H1 (cell line): ENCODE data around the gene DCHS1. TPM values are rescaled to one million over a fixed set of nuclear protein-coding genes. Genes with fewer than 3 reads are reported as not detected.

Source experiments
- CTCF ChIA-PET: fragments of 300-600 bp; sonication (Branson Sonifier 250); formaldehyde crosslinking; loops from one replicate; lab custom pipeline; 2021; ENCODE audit not compliant: partially characterized antibody; lab: Charles Lee
- POLR2A ChIA-PET: fragments of 300-600 bp; sonication (Branson Sonifier 250); formaldehyde crosslinking; loops from one replicate; lab custom pipeline; 2021; ENCODE audit warnings: inconsistent platforms; ENCODE audit not compliant: partially characterized antibody; lab: Charles Lee
- DNase-seq, 2 experiments: peaks; one replicate each; pipeline versions ENCODE4 v3.0.0 to v3.0.0-alpha.2; 2010 to 2022; ENCODE audit warnings: low spot score in 2 of 2, low read depth in 1 of 2, mixed read lengths in 1 of 2
- FAIRE-seq: peaks from 2 replicates; lab custom pipeline; 2011; peaks lifted over from hg19 to GRCh38; lab: Jason Lieb, UNC
- H2AFZ ChIP-seq: 2 replicates; pipeline ENCODE4 v1.8.1; 2012; ENCODE audit warnings: low read length, inconsistent platforms
- H2AK5ac ChIP-seq: 2 replicates; pipeline ENCODE4 v1.6.1; 2013; ENCODE audit warnings: low read depth, low read length
- H2BK120ac ChIP-seq: replicated peaks from 2 replicates; pipeline ENCODE3; 2013; ENCODE audit warnings: low read depth, low read length, inconsistent platforms
- H2BK12ac ChIP-seq: 2 replicates; pipeline ENCODE4 v1.6.1; 2013; ENCODE audit warnings: low read depth, low read length
- H2BK15ac ChIP-seq: 2 replicates; pipeline ENCODE4 v1.6.1; 2013; ENCODE audit warnings: low read length
- H2BK20ac ChIP-seq: 2 replicates; pipeline ENCODE4 v1.6.1; 2013; ENCODE audit warnings: low read length
- H2BK5ac ChIP-seq: 2 replicates; pipeline ENCODE4 v1.6.1; 2013; ENCODE audit warnings: low read depth, low read length
- H3K14ac ChIP-seq: 2 replicates; pipeline ENCODE4 v1.6.1; 2013; ENCODE audit warnings: inconsistent platforms; ENCODE audit not compliant: insufficient read length
- H3K18ac ChIP-seq: 2 replicates; pipeline ENCODE4 v1.6.1; 2013; ENCODE audit warnings: low read length; ENCODE audit errors: extremely low read depth
- H3K23ac ChIP-seq: 2 replicates; pipeline ENCODE4 v1.6.1; 2013; ENCODE audit warnings: inconsistent platforms; ENCODE audit not compliant: insufficient read length
- H3K23me2 ChIP-seq: 2 replicates; pipeline ENCODE4 v1.6.1; 2013; ENCODE audit warnings: low read depth, low read length
- H3K27ac ChIP-seq: 2 replicates; pipeline ENCODE4 v1.6.1; 2011; ENCODE audit warnings: low read depth, low read length, inconsistent platforms
- H3K27me3 ChIP-seq, 4 experiments: replicated peaks in 1 of 4; 1 replicate in 1 of 4; 2 replicates in 3 of 4; pipeline versions ENCODE4 v1.6.1 to v1.8.1; 2011 to 2013; ENCODE audit warnings: low read length in 3 of 4, mild to moderate bottlenecking in 3 of 4, inconsistent platforms in 2 of 4, mixed read lengths in 2 of 4, moderate library complexity in 1 of 4; ENCODE audit not compliant: control insufficient read depth in 3 of 4, insufficient read depth in 3 of 4; ENCODE audit errors: extremely low read depth in 1 of 4
- H3K36me3 ChIP-seq, 4 experiments: 2 replicates each; pipeline versions ENCODE4 v1.6.1 to v1.8.1; 2011 to 2013; ENCODE audit warnings: mild to moderate bottlenecking in 4 of 4, low read length in 3 of 4, moderate library complexity in 2 of 4, control low read depth in 1 of 4, inconsistent platforms in 1 of 4; ENCODE audit not compliant: insufficient read depth in 4 of 4, control insufficient read depth in 2 of 4
- H3K4ac ChIP-seq: replicated peaks from 2 replicates; pipeline ENCODE3; 2013; ENCODE audit warnings: low read length, low read depth, mixed read lengths, inconsistent platforms; ENCODE audit not compliant: insufficient read length
- H3K4me1 ChIP-seq, 4 experiments: replicated peaks in 1 of 4; 1 replicate in 1 of 4; 2 replicates in 3 of 4; pipeline versions ENCODE4 v1.6.1 to v1.8.1; 2011 to 2013; ENCODE audit warnings: low read length in 3 of 4, inconsistent platforms in 2 of 4, mixed read lengths in 1 of 4; ENCODE audit not compliant: insufficient read depth in 4 of 4, control insufficient read depth in 3 of 4
- H3K4me2 ChIP-seq, 2 experiments: 2 replicates each; pipeline versions ENCODE4 v1.6.1 to v1.8.1; 2011 to 2013; ENCODE audit warnings: low read depth in 2 of 2, low read length in 2 of 2, control low read depth in 1 of 2, inconsistent platforms in 1 of 2, mild to moderate bottlenecking in 1 of 2; ENCODE audit not compliant: insufficient read depth in 1 of 2
- H3K4me3 ChIP-seq, 4 experiments: fragments of 200-600, 300-600 bp in 1 of 4; sonication (generic), shearing (Covaris generic), sonication (Bioruptor Twin) in 1 of 4; 2 replicates each; pipeline versions ENCODE4 v1.5.1 to v1.8.1; 2011 to 2016; ENCODE audit warnings: low read length in 4 of 4, low read depth in 3 of 4, control low read depth in 2 of 4, inconsistent platforms in 2 of 4, mild to moderate bottlenecking in 2 of 4, mixed read lengths in 1 of 4, moderate library complexity in 1 of 4; ENCODE audit not compliant: insufficient read depth in 2 of 4; ENCODE audit errors: extremely low read depth in 1 of 4
- H3K56ac ChIP-seq: replicated peaks from 2 replicates; pipeline ENCODE3; 2013; ENCODE audit warnings: low read depth, mild to moderate bottlenecking, mixed read lengths, low read length, inconsistent platforms; ENCODE audit not compliant: insufficient read length
- H3K79me1 ChIP-seq: 2 replicates; pipeline ENCODE4 v1.6.1; 2013; ENCODE audit warnings: low read depth, low read length, control low read depth
- H3K79me2 ChIP-seq, 2 experiments: 2 replicates each; pipeline versions ENCODE4 v1.6.1 to v1.8.1; 2012 to 2013; ENCODE audit warnings: low read length in 2 of 2, mild to moderate bottlenecking in 2 of 2, inconsistent platforms in 1 of 2; ENCODE audit not compliant: insufficient read depth in 2 of 2, control insufficient read depth in 1 of 2
- H3K9ac ChIP-seq, 4 experiments: replicated peaks in 1 of 4; 1 replicate in 1 of 4; 2 replicates in 3 of 4; pipeline versions ENCODE4 v1.6.1 to v1.8.1; 2011 to 2013; ENCODE audit warnings: low read depth in 3 of 4, low read length in 3 of 4, control low read depth in 2 of 4, mild to moderate bottlenecking in 2 of 4, moderate library complexity in 2 of 4, inconsistent platforms in 1 of 4; ENCODE audit errors: extremely low read depth in 1 of 4
- H3K9me3 ChIP-seq, 2 experiments: 2 replicates each; pipeline versions ENCODE4 v1.6.1 to v1.8.1; 2012 to 2013; ENCODE audit warnings: mild to moderate bottlenecking in 2 of 2, moderate library complexity in 2 of 2, control low read depth in 1 of 2, inconsistent platforms in 1 of 2, low read depth in 1 of 2, low read length in 1 of 2, mixed read lengths in 1 of 2; ENCODE audit not compliant: insufficient read depth in 2 of 2
- H4K20me1 ChIP-seq, 2 experiments: replicated peaks in 1 of 2; 2 replicates each; pipeline versions ENCODE3 to v1.8.1; 2011 to 2013; ENCODE audit warnings: inconsistent platforms in 2 of 2, low read length in 2 of 2, mild to moderate bottlenecking in 1 of 2; ENCODE audit not compliant: insufficient read depth in 2 of 2, control insufficient read depth in 1 of 2
- H4K5ac ChIP-seq: 2 replicates; pipeline ENCODE4 v1.6.1; 2013; ENCODE audit warnings: low read length, low read depth, mixed read lengths, inconsistent platforms; ENCODE audit not compliant: insufficient read length
- H4K8ac ChIP-seq: 2 replicates; pipeline ENCODE4 v1.8.0; 2013; ENCODE audit warnings: mild to moderate bottlenecking, moderate library complexity, low read length, inconsistent platforms; ENCODE audit not compliant: insufficient read depth; ENCODE audit errors: extremely low read depth
- H4K91ac ChIP-seq: replicated peaks from 2 replicates; pipeline ENCODE3; 2013; ENCODE audit warnings: low read length, mixed read lengths, inconsistent platforms; ENCODE audit not compliant: insufficient read length
- CBX8 ChIP-seq: fragments of 300-800, 300-1000 bp; sonication (generic); IDR thresholded peaks from 2 replicates; pipeline ENCODE4 v1.7.1; 2016; ENCODE audit warnings: low read depth, low read length, borderline replicate concordance
- EP300 ChIP-seq, 2 experiments: IDR thresholded peaks; 1 replicate in 1 of 2; 2 replicates in 1 of 2; pipeline ENCODE4 v1.6.1; 2011 to 2012; ENCODE audit warnings: low read depth in 2 of 2, low read length in 2 of 2, mild to moderate bottlenecking in 2 of 2, borderline replicate concordance in 1 of 2, inconsistent platforms in 1 of 2, moderate library complexity in 1 of 2
- NANOG ChIP-seq: IDR thresholded peaks from 2 replicates; pipeline ENCODE4 v1.6.1; 2011; ENCODE audit warnings: low read length, low read depth, mild to moderate bottlenecking, inconsistent platforms; ENCODE audit not compliant: insufficient read depth, poor library complexity, severe bottlenecking
- POLR2A ChIP-seq, 2 experiments: IDR thresholded peaks; 1 replicate in 1 of 2; 2 replicates in 1 of 2; pipeline ENCODE4 v1.6.1; 2011; ENCODE audit warnings: low read depth in 2 of 2, low read length in 2 of 2, mild to moderate bottlenecking in 2 of 2; ENCODE audit errors: control extremely low read depth in 1 of 2
- POU5F1 ChIP-seq: IDR thresholded peaks from 2 replicates; pipeline ENCODE4 v1.6.1; 2011; ENCODE audit warnings: low read depth, mild to moderate bottlenecking, low read length, moderate library complexity
- RNF2 ChIP-seq: fragments of 200-900, 300-1000 bp; sonication (generic); IDR thresholded peaks from 2 replicates; pipeline ENCODE4 v1.7.1; 2016; ENCODE audit warnings: borderline replicate concordance, low read depth, mild to moderate bottlenecking, antibody characterized with exemption, low read length; ENCODE audit not compliant: poor library complexity, severe bottlenecking; ENCODE audit errors: missing control alignments
- RXRA ChIP-seq: IDR thresholded peaks from 2 replicates; pipeline ENCODE4 v1.6.1; 2011; ENCODE audit warnings: low read depth, mild to moderate bottlenecking, low read length, moderate library complexity; ENCODE audit not compliant: insufficient read depth
- SP1 ChIP-seq: IDR thresholded peaks from 2 replicates; pipeline ENCODE4 v1.6.1; 2011; ENCODE audit warnings: low read depth, low read length
- TAF7 ChIP-seq: optimal IDR thresholded peaks from 2 replicates; pipeline ENCODE3; 2011; ENCODE audit warnings: low read depth, mild to moderate bottlenecking, inconsistent platforms, low read length, moderate library complexity, borderline replicate concordance
- TBP ChIP-seq: IDR thresholded peaks from 2 replicates; pipeline ENCODE4 v1.6.1; 2011; ENCODE audit warnings: low read depth, low read length, improper control_type of control experiment
- WGBS, 2 experiments: shearing (Covaris generic) in 1 of 2; methylation state at CpG; one replicate each; pipeline versions ENCODE4 v1.1.6 to v1.1.7; 2013 to 2015; ENCODE audit warnings: low lambda C conversion rate in 2 of 2, mixed read lengths in 2 of 2, inconsistent platforms in 1 of 2, low coverage in 1 of 2, missing lambda C conversion rate in 1 of 2; ENCODE audit not compliant: insufficient replicate concordance in 2 of 2, insufficient coverage in 1 of 2, insufficient read length in 1 of 2; ENCODE audit errors: extremely low coverage in 1 of 2, missing lambda C conversion rate in 1 of 2; 5-methylcytosine and 5-hydroxymethylcytosine counted together
- polyA plus RNA-seq, 7 experiments: library from polyadenylated mRNA; depleted of rRNA in 3 of 7; stranded (reverse) in 5 of 7; unstranded in 2 of 7; fragments of >200 nt in 5 of 7; fragments of 200-250 nt in 2 of 7; gene quantifications; 1 replicate in 5 of 7; 2 replicates in 1 of 7; 4 replicates in 1 of 7; pipeline versions ENCODE4 v1.2.1 to v1.2.3, GENCODE V29; 2011 to 2013; ENCODE audit warnings: missing spikeins in 2 of 7, mixed read lengths in 2 of 7
- total RNA-seq: library from RNA; stranded (reverse); fragmentation: NEBNext Ultra II Directional; extraction: Animal tissue kit (Norgen Biotek cat#: 25700); gene quantifications from 2 replicates; pipeline ENCODE4 v1.2.1, GENCODE V29; 2021

DCHS1 gene
- total and polyA plus RNA-seq, 2 of the 8 experiments (the other 6 are each of a cell fraction or from before 2014, with no cell fraction given): 8.2 to 10.5 TPM

DNA sequence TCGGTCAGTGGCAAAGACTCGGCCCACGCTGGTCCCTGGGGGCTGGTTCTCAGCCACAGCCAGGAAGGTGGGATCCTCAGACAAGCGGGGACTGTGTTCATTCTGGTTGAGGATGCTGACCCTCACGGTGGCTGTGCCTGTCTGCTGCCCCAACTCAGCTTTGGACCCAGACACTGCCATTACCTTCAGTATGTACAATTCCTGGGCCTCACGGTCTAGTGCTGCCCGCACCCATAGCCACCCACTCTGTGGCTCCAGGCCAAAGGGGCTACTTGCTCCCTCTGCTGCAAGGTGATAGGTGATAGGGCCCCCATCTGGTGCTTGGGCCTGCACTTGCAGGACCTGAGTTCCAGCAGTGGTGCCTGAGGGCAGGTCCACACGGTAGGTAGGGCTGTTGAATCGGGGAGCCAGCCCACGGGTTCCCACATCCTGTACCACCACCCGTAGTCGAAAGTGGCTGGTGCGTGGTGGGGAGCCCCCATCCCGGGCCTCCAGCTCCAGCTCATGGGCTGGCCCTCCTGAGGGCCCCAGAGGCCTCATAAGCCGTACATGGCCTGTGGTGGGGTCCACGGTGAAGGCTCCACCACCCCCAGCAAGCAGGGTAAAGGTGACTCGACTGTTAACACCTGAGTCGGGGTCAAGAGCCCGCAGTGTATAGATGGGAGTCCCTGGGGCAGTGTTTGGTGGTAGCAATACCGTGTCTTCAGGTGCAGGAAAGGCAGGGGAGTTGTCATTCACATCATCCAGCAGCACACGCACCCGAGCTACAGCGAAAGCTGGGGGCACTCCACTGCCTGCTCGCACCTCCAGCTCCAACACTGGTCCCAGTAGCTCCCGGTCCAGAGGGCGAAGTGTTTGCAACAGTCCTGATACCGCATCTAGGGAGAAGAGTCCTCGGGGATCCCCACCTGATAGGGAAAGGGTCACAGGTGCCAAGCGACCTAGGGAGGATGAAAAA is 23.2 kb downstream of the DCHS1 start:
- Histone ChIP-seq H3K23me2 (peaks cover 12% of the 10 kb centered on the region), H3K27ac (no peak overlapping the region), H4K20me1 (peaks cover 5 to 7% of the 10 kb centered on the region in 2 experiments), H4K91ac (no peak overlapping the region), H3K56ac (no peak overlapping the region), H3K9me3 (no peaks in the 10 kb centered on the region), H3K36me3 (no peaks in the 10 kb centered on the region), H2BK5ac (no peak overlapping the region), H2BK12ac (no peak overlapping the region), H3K27me3 (peaks cover 13 to 43% (median 34%) of the 10 kb centered on the region in 4 experiments), H3K18ac (no peak overlapping the region), H2BK15ac (no peak overlapping the region), H3K4me2 (no peak overlapping the region), H3K4ac (no peak overlapping the region), H3K79me2 (no peaks in the 10 kb centered on the region), H2BK20ac (no peak overlapping the region), H4K5ac (no peak overlapping the region), H3K14ac (no peak overlapping the region), H3K4me3 (no peak overlapping the region), H3K9ac (no peak overlapping the region), H3K79me1 (no peaks in the 10 kb centered on the region; the same call in 1 of the 2 replicates), H2BK120ac (no peak overlapping the region), H4K8ac (no peak overlapping the region), H3K23ac (no peak overlapping the region), H2AK5ac (no peak overlapping the region), H3K4me1 (peaks cover 0 to 6% (median 2%) of the 10 kb centered on the region in 4 experiments; a peak in 3 of 7 replicates), H2AFZ (no peak overlapping the region)
- 79% methylated on average over 29 of the region's 29 CpGs; no CpG with 5 or more reads in 1 of the 2 experiments for WGBS, 2 experiments
- FAIRE-seq: no peak
- DNase-seq: no peak
- POLR2A ChIA-PET: interaction anchor here (1.1 to 2.3 kb wide), 6 partner anchors 9 to 30 kb away, joined by 3 to 17 read pairs (median 3); partner anchors contain the start of gene TAF10
- CTCF ChIA-PET: interaction anchor here (1.3 to 4.6 kb wide), 6 partner anchors 9 to 35 kb away, joined by 3 to 23 read pairs (median 7); partner anchors contain the start of gene TAF10
- TF ChIP-seq RNF2 (no peak), POLR2A (IDR thresholded peaks at IDR 0.05; ENCODE audit: control extremely low read depth in 1 of 2, low read depth in 2 of 2, low read length in 2 of 2) (no peak), CBX8 (no peak), POU5F1 (no peak), TAF7 (no peak), EP300 (IDR thresholded peaks at IDR 0.05; ENCODE audit: borderline replicate concordance in 1 of 2, low read depth in 2 of 2, low read length in 2 of 2) (no peak), TBP (no peak), NANOG (no peak), SP1 (no peak), RXRA (no peak)
